ENCODE results near the gene RNF186.

- TF ChIP-seq CTCF (CRISPR knock-in tag; IDR thresholded peaks at IDR 0.05) (peak; percentile 78), POLR2A (IDR thresholded peaks at IDR 0.05; ENCODE audit: insufficient read depth in 1 of 2, low read depth in 2 of 2, low read length in 2 of 2) (no peak), ARNT (IDR thresholded peaks at IDR 0.05) (no peak), SMC3 (IDR thresholded peaks at IDR 0.05; ENCODE audit: low read length) (peak; percentile 50)
Measured at GRCh38 chr1:19811206-19811851, 3.8 kb downstream of the RNF186 start.

Measured in HepG2 (cell line).